SU-DHL-6 (cell line): ENCODE data around the gene PHACTR1.
A peak's percentile ranks its signal among the peaks of the same experiment; 100 is the strongest.

Experiments used
- CTCF ChIP-seq: fragments of 200-600 bp; sonication (generic); IDR thresholded peaks from one replicate; pipeline ENCODE4 v1.5.1; 2017; ENCODE audit warnings: antibody characterized with exemption, mild to moderate bottlenecking, low read length, moderate library complexity; ENCODE audit not compliant: insufficient read depth, poor library complexity, severe bottlenecking
- EZH2phosphoT487 ChIP-seq: fragments of 200-600 bp; sonication (generic), shearing (Covaris generic); conservative IDR thresholded peaks from 2 replicates; pipeline ENCODE4 v1.6.1; 2018; ENCODE audit warnings: mild to moderate bottlenecking, antibody characterized with exemption, low read length, moderate library complexity, mixed read lengths

GRCh38 chr6:13278164-13278563, 561.6 kb downstream of the PHACTR1 start:
- TF ChIP-seq CTCF (peak; percentile 87), EZH2phosphoT487 (no peak)
